Panc1 (cell line): Measurements from ENCODE around the gene BCAS3. TPM values are rescaled to one million over a fixed set of nuclear protein-coding genes. Genes with fewer than 3 reads are reported as not detected.

Experiments
- ATAC-seq: fragments of 200-7000 bp; cut with Tn5 transposase; 2 replicates; pipeline ENCODE4 v1.9.1; 2020; ENCODE audit warnings: mild to moderate bottlenecking, moderate library complexity
- BruUV-seq: library from RNA; stranded (reverse); fragments of 400-500 nt; replicated peaks from 2 replicates; lab custom pipeline; 2021; lab: Mats Ljungman, UMichigan
- CTCF ChIA-PET: fragments of 300-600 bp; sonication (Branson Sonifier 250); formaldehyde crosslinking; loops from one replicate; lab custom pipeline; 2022; ENCODE audit warnings: antibody characterized with exemption; lab: Charles Lee
- POLR2A ChIA-PET: fragments of 300-600 bp; sonication (Branson Sonifier 250); formaldehyde crosslinking; loops from one replicate; lab custom pipeline; 2022; ENCODE audit warnings: antibody characterized with exemption; lab: Charles Lee
- DNase-seq: peaks from one replicate; pipeline ENCODE4 v3.0.0-alpha.2; 2010; ENCODE audit warnings: low read depth, low spot score
- H3K27ac ChIP-seq: 2 replicates; pipeline ENCODE4 v1.5.1; 2011; ENCODE audit warnings: mild to moderate bottlenecking, low read length, inconsistent platforms
- H3K27me3 ChIP-seq: fragments of 200-500 bp; sonication (Bioruptor generic); 2 replicates; pipeline ENCODE4 v1.6.0; 2014; ENCODE audit warnings: low read length, inconsistent platforms; ENCODE audit not compliant: control insufficient read depth, insufficient read depth
- H3K36me3 ChIP-seq: fragments of 200-500 bp; sonication (Bioruptor generic); 2 replicates; pipeline ENCODE4 v1.5.1; 2014; ENCODE audit warnings: inconsistent platforms, mild to moderate bottlenecking, low read length, moderate library complexity; ENCODE audit not compliant: control insufficient read depth, insufficient read depth
- H3K4me1 ChIP-seq: 2 replicates; pipeline ENCODE4 v1.5.1; 2011; ENCODE audit warnings: inconsistent platforms, mild to moderate bottlenecking, low read length, moderate library complexity; ENCODE audit not compliant: control insufficient read depth, insufficient read depth
- H3K4me3 ChIP-seq, 2 experiments: 2 replicates each; pipeline ENCODE4 v1.5.1; 2011 to 2012; ENCODE audit warnings: low read depth in 2 of 2, low read length in 2 of 2, mild to moderate bottlenecking in 2 of 2, inconsistent platforms in 1 of 2, moderate library complexity in 1 of 2
- H3K9me3 ChIP-seq: fragments of 200-500 bp; sonication (Bioruptor generic); 2 replicates; pipeline ENCODE4 v1.5.1; 2014; ENCODE audit warnings: low read depth, mild to moderate bottlenecking, inconsistent platforms, low read length, moderate library complexity; ENCODE audit not compliant: control insufficient read depth, insufficient read depth
- CTCF ChIP-seq: fragments of 450-650 bp; IDR thresholded peaks from 2 replicates; pipeline ENCODE4 v1.5.1; 2017; ENCODE audit warnings: mild to moderate bottlenecking
- POLR2AphosphoS5 ChIP-seq: IDR thresholded peaks from 2 replicates; pipeline ENCODE4 v1.6.1; 2012; ENCODE audit warnings: mild to moderate bottlenecking, low read depth, low read length, moderate library complexity
- REST ChIP-seq, 2 experiments: IDR thresholded peaks; 2 replicates each; pipeline ENCODE4 v1.6.1; 2011 to 2012; ENCODE audit warnings: low read depth in 2 of 2, control low read depth in 1 of 2, low read length in 1 of 2, mild to moderate bottlenecking in 1 of 2, moderate library complexity in 1 of 2; ENCODE audit not compliant: insufficient read depth in 1 of 2
- SIN3A ChIP-seq: IDR thresholded peaks from 2 replicates; pipeline ENCODE4 v1.6.1; 2012; ENCODE audit warnings: low read depth, mild to moderate bottlenecking, low read length, moderate library complexity, borderline replicate concordance; ENCODE audit not compliant: insufficient read depth
- TCF7L2 ChIP-seq: IDR thresholded peaks from 2 replicates; pipeline ENCODE4 v1.6.1; 2011; ENCODE audit warnings: mild to moderate bottlenecking, low read depth, low read length, inconsistent platforms
- in situ Hi-C: cut with HindIII; loops from 2 replicates; pipeline ENCODE4 v1.10.0; 2016; ENCODE audit warnings: low sequenced_read_pairs, low pct_unique_long_range_greater_than_20kb
- intact Hi-C: fragments of 100-400 bp; cut with micrococcal nuclease; formaldehyde crosslinking; loops from one replicate; pipeline ENCODE4 v1.10.0; 2022; ENCODE audit not compliant: unreplicated experiment
- total RNA-seq: library from RNA; stranded (reverse); gene quantifications from one replicate; pipeline ENCODE4 v1.2.1, GENCODE V29; 2021; ENCODE audit not compliant: unreplicated experiment

BCAS3 gene
- total RNA-seq, 1 experiment from 2014 or later: 9.3 TPM

DNA sequence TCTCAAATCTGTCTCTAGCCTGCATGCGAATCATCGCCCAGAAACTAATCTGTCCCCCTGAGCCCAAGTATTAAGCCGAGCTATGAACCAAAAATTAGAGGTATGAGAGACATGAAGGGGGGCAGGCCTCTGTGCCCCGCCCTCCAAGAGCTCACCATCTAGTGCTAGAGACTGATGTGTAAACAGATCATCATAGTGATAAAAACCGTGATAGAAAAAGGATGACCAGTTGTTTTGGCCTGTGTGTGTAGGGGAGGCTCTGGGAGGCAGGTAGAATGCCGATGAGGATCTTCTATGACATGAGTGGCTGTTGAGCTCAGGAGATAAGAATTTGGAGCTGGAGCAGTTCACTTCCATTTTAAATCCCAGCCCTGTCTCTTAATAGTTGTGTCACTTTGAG lies 632.9 kb downstream of the BCAS3 start:
- H3K9me3 ChIP-seq: no peaks in the 10 kb centered on the region
- ChIA-PET POLR2A (no interaction called here), CTCF (no interaction called here)
- no peak overlapping the region for H3K27ac ChIP-seq
- 0 out of 2 replicates have a peak, but pooled peaks cover 2% of the 10 kb centered on the region for H3K4me1 ChIP-seq
- no peak overlapping the region for H3K4me3 ChIP-seq
- DNase-seq: no peak
- intact Hi-C loops (no loop called here), in situ Hi-C loops (no loop called here)
- H3K27me3 ChIP-seq: no peaks in the 10 kb centered on the region
- no peak for ATAC-seq
- BruUV-seq: no TSS peak
- TF ChIP-seq CTCF (no peak), TCF7L2 (no peak), POLR2AphosphoS5 (no peak)
- no peaks in the 10 kb centered on the region for H3K36me3 ChIP-seq

- POLR2A ChIA-PET: no interaction called here
- in situ Hi-C loops: no loop called here
- no peak for DNase-seq
- TF ChIP-seq REST (IDR thresholded peaks at IDR 0.05; ENCODE audit: insufficient read depth in 1 of 2, low read depth in 2 of 2, low read length in 1 of 2) (no peak), SIN3A (no peak), CTCF (no peak), POLR2AphosphoS5 (no peak), TCF7L2 (no peak)
- Histone ChIP-seq H3K4me3 (no peak overlapping the region), H3K27ac (no peak overlapping the region), H3K4me1 (0 out of 2 replicates have a peak, but pooled peaks cover 2% of the 10 kb centered on the region), H3K9me3 (no peaks in the 10 kb centered on the region), H3K27me3 (no peaks in the 10 kb centered on the region), H3K36me3 (no peaks in the 10 kb centered on the region)
- ATAC-seq: no peak
- CTCF ChIA-PET: no interaction called here
- BruUV-seq: no TSS peak
- intact Hi-C loops: no loop called here
These were observed 635.0 kb downstream of the BCAS3 start for GRCh38 chr17:61312406-61313295.
